Measurements from ENCODE around the gene OSTN.

- TF ChIP-seq, protein P1, sequence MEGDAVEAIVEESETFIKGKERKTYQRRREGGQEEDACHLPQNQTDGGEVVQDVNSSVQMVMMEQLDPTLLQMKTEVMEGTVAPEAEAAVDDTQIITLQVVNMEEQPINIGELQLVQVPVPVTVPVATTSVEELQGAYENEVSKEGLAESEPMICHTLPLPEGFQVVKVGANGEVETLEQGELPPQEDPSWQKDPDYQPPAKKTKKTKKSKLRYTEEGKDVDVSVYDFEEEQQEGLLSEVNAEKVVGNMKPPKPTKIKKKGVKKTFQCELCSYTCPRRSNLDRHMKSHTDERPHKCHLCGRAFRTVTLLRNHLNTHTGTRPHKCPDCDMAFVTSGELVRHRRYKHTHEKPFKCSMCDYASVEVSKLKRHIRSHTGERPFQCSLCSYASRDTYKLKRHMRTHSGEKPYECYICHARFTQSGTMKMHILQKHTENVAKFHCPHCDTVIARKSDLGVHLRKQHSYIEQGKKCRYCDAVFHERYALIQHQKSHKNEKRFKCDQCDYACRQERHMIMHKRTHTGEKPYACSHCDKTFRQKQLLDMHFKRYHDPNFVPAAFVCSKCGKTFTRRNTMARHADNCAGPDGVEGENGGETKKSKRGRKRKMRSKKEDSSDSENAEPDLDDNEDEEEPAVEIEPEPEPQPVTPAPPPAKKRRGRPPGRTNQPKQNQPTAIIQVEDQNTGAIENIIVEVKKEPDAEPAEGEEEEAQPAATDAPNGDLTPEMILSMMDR (IDR thresholded peaks at IDR 0.05): no peak
- TF ChIP-seq POLR2A (IDR thresholded peaks at IDR 0.05; ENCODE audit: low read depth): no peak
These were observed 55.2 kb downstream of the OSTN start for GRCh38 chr3:191254098-191254873.
